ENCODE data around the gene MMS22L. TPM values are rescaled to one million over a fixed set of nuclear protein-coding genes. Genes with fewer than 3 reads are reported as not detected.

Gene MMS22L
- total RNA-seq, 1 experiment from 2014 or later, result 52.8 TPM

DNA sequence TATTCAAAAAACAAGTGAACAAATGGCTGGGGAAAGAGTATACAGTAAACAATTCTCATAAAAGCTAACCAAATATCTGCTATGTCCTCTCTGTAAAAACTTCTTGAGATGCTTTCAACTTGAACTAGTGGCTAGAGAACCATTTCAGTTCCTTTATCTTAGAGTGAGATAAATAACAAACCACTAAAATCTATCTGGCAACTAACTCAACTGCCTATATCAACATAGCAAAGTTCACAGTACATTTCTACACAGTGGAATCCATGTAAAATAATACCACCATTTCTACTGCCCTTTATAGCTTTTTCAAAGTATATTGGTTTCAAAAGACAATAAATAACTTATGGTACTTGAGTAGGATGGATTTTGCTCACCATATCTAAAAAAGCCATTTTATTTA lies 95.1 kb downstream of the MMS22L start:
- Histone ChIP-seq H3K23me2 (ENCODE audit: insufficient read length, low read depth, low read length, poor library complexity, severe bottlenecking) (no peaks in the 10 kb centered on the region), H3K27me3 (ENCODE audit: insufficient read depth, low read length) (no peaks in the 10 kb centered on the region), H3K79me1 (ENCODE audit: insufficient read depth, low read depth, low read length, poor library complexity, severe bottlenecking) (no peaks in the 10 kb centered on the region), H3K79me2 (ENCODE audit: insufficient read depth, low read length) (no peaks in the 10 kb centered on the region), H4K20me1 (ENCODE audit: control insufficient read depth, insufficient read depth, insufficient read length) (no peaks in the 10 kb centered on the region), H2BK5ac (ENCODE audit: insufficient read length, low read length) (no peak overlapping the region), H2BK120ac (ENCODE audit: low read depth, low read length, poor library complexity, severe bottlenecking) (no peak overlapping the region), H4K91ac (ENCODE audit: insufficient read length, low read depth, low read length) (no peak overlapping the region), H3K56ac (ENCODE audit: insufficient read length, low read depth, low read length) (no peak overlapping the region), H3K27ac (ENCODE audit: insufficient read length, low read depth, low read length) (no peak overlapping the region), H3K4me1 (ENCODE audit: insufficient read depth, low read length) (no peaks in the 10 kb centered on the region), H3K23ac (ENCODE audit: insufficient read length, low read depth, low read length) (no peak overlapping the region), H3K4ac (ENCODE audit: low read depth, low read length) (no peak overlapping the region), H3K14ac (ENCODE audit: insufficient read depth, low read length) (no peak overlapping the region), H3T11ph (ENCODE audit: low read length) (no peak overlapping the region), H4K5ac (ENCODE audit: insufficient read length, low read depth, low read length) (no peak overlapping the region), H2AFZ (ENCODE audit: low read length) (no peak overlapping the region), H2BK20ac (ENCODE audit: low read depth, low read length, poor library complexity, severe bottlenecking) (no peak overlapping the region), H3K4me2 (ENCODE audit: insufficient read depth, insufficient read length, low read length) (no peak overlapping the region), H3K18ac (ENCODE audit: insufficient read length, low read depth, low read length) (no peak overlapping the region), H4K8ac (replicated peaks; ENCODE audit: insufficient read length, low read depth, low read length) (no peak overlapping the region), H3K9me3 (ENCODE audit: control insufficient read depth, low read depth, low read length) (no peaks in the 10 kb centered on the region), H2AK5ac (ENCODE audit: insufficient read length, low read length) (no peak overlapping the region), H3K9ac (ENCODE audit: extremely low read depth, insufficient read length, low read length) (no peak overlapping the region), H2BK12ac (ENCODE audit: insufficient read length, low read depth, low read length) (no peak overlapping the region), H2BK15ac (ENCODE audit: low read depth, low read length) (no peak overlapping the region)
- Mint-ChIP-seq H3K36me3 (ENCODE audit: insufficient read depth in 1 of 3, low read depth in 3 of 3) (no peaks in the 10 kb centered on the region; a peak in 1 of 7 replicates), H3K27me3 (ENCODE audit: low read depth) (no peaks in the 10 kb centered on the region), H3K27ac (no peak overlapping the region), H3K4me1 (peaks cover 3 to 4% of the 10 kb centered on the region in 2 experiments; a peak in 3 of 4 replicates), H3K4me3 (no peak overlapping the region), H3K9me3 (no peaks in the 10 kb centered on the region; a peak in 1 of 5 replicates)
- TF ChIP-seq, protein P1, sequence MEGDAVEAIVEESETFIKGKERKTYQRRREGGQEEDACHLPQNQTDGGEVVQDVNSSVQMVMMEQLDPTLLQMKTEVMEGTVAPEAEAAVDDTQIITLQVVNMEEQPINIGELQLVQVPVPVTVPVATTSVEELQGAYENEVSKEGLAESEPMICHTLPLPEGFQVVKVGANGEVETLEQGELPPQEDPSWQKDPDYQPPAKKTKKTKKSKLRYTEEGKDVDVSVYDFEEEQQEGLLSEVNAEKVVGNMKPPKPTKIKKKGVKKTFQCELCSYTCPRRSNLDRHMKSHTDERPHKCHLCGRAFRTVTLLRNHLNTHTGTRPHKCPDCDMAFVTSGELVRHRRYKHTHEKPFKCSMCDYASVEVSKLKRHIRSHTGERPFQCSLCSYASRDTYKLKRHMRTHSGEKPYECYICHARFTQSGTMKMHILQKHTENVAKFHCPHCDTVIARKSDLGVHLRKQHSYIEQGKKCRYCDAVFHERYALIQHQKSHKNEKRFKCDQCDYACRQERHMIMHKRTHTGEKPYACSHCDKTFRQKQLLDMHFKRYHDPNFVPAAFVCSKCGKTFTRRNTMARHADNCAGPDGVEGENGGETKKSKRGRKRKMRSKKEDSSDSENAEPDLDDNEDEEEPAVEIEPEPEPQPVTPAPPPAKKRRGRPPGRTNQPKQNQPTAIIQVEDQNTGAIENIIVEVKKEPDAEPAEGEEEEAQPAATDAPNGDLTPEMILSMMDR (conservative IDR thresholded peaks at IDR 0.05), result no peak
- no peak for DNase-seq

All from H9 (cell line).